Measurements from ENCODE around the gene SARNP. TPM values are rescaled to one million over a fixed set of nuclear protein-coding genes. Genes with fewer than 3 reads are reported as not detected.
A peak's percentile ranks its signal among the peaks of the same experiment; 100 is the strongest.

Gene SARNP
- total and polyA plus RNA-seq, 7 donors: 38.3 to 98.0 (median 52.6) TPM

DNA sequence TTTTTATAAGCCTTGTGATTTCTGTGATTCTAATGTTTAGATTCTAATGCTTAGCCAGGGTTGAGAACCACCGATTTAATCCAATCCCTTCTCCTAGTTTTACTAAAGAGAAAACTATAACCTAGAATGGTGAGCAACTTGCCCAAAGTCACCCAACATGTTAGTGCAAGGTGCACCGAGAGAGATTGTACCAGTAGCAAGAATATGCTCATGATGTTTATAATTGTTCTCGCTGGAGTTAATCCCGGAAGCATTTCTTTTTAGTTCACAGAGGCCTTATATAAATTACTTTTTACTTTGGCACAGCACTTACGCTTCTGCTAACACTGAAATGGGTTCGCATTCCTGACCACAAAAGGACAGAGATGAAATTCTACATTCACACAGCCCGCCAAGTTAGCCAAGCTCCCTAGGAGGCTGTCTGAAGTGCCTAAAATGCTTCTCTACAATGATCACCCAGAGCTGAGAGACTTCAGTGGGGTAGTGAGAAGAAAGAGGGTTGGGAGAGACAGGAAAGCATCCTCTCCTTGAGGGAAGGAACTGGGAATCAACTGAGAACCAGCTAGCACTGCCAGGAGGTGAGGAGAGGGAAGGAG, 102.3 kb downstream of the SARNP start:
- H3K4me3 ChIP-seq: peak overlapping the region; percentile 69
- no peaks in the 10 kb centered on the region for H3K27me3 ChIP-seq (ENCODE audit: insufficient read depth in 3 of 3, low read length in 2 of 3)
- DNase-seq: peak in 1 of 2 donors; percentile 2
- no peak for ATAC-seq
- TF ChIP-seq, protein P1, sequence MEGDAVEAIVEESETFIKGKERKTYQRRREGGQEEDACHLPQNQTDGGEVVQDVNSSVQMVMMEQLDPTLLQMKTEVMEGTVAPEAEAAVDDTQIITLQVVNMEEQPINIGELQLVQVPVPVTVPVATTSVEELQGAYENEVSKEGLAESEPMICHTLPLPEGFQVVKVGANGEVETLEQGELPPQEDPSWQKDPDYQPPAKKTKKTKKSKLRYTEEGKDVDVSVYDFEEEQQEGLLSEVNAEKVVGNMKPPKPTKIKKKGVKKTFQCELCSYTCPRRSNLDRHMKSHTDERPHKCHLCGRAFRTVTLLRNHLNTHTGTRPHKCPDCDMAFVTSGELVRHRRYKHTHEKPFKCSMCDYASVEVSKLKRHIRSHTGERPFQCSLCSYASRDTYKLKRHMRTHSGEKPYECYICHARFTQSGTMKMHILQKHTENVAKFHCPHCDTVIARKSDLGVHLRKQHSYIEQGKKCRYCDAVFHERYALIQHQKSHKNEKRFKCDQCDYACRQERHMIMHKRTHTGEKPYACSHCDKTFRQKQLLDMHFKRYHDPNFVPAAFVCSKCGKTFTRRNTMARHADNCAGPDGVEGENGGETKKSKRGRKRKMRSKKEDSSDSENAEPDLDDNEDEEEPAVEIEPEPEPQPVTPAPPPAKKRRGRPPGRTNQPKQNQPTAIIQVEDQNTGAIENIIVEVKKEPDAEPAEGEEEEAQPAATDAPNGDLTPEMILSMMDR (IDR thresholded peaks at IDR 0.05): no peak
- intact Hi-C loops (cut with DNase I): loop anchor here in 1 of 2 donors (5.0 kb wide), 1 partner anchor 33 kb away; a partner anchor contains a TSS
- no peaks in the 10 kb centered on the region for H3K36me3 ChIP-seq (ENCODE audit: insufficient read depth in 1 of 2, low read depth in 1 of 2)
- H3K4me1 ChIP-seq: peaks cover 79% of the 10 kb centered on the region
- no peaks in the 10 kb centered on the region for H3K9me3 ChIP-seq
- peak overlapping the region; percentile 92 for H3K27ac ChIP-seq
- WGBS, 3 donors: 27 to 47% (median 30%) methylated on average over 7 of the region's 7 CpGs

DNA sequence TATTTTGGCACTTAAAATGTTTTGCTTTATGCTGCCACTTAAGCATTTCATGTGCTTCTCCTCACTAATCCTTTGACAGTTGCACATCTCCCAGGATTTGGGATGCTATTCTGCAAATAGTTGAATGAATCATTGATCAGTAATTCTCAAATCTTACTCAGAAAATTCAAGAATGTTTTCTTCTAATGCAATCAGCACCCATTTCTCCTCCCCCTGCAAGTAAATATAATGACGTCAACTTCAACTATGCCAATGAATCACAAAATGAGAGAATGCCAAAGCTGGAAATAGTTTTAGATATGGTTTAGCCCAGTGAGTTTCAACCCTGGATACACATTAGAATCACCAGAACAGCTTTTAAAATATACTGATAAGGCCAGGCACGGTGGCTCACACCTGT, 103.8 kb downstream of the SARNP start:
- H3K27ac ChIP-seq: peak overlapping the region; percentile 92
- H3K27me3 ChIP-seq (ENCODE audit: insufficient read depth in 3 of 3, low read length in 2 of 3): no peaks in the 10 kb centered on the region
- peak in 1 of 2 donors; percentile 22 for DNase-seq
- TF ChIP-seq, protein P1 (IDR thresholded peaks at IDR 0.05): no peak
- no peaks in the 10 kb centered on the region for H3K36me3 ChIP-seq (ENCODE audit: insufficient read depth in 1 of 2, low read depth in 1 of 2)
- WGBS, 3 donors: 35 to 61% (median 50%) methylated on average over 2 of the region's 2 CpGs
- intact Hi-C loops (cut with DNase I): no loop called here
- ATAC-seq: no peak
- H3K4me3 ChIP-seq: no peak overlapping the region
- peaks cover 72% of the 10 kb centered on the region for H3K4me1 ChIP-seq
- no peaks in the 10 kb centered on the region for H3K9me3 ChIP-seq

DNA sequence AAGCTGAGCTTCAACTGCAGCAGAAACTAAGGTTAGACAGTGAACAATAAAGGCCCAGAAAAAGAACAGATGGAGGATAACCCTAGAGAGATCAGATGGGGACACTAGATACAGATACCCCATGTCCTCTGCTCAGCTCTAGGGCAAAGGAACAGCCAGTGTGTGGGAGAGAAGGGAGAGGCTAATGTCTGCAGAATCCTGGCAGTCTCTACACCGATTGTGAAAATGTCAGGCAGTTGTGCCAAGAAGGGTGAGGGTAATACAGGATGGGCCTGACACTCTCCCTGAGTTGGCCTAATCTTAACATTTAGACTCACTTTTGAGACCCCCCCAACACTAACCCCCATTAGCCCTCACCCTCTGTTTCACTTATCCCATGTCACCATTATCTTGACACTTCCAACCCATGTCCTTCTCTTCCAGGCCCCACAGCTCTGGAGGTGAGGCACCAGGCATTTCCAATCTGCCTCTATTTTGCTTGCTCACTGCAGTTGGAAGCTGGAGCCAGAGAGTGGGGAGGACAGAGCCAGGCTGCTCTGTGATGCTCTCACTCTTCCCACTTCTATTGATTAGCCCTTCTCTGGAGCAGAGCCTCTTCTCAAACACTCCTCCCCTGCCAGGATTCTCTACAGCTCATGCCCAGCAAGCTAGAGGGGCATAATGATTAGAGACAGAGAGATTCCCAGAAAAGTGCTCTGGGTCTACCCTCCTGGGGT, 104.7 kb downstream of the SARNP start:
- no peaks in the 10 kb centered on the region for H3K27me3 ChIP-seq (ENCODE audit: insufficient read depth in 3 of 3, low read length in 2 of 3)
- peaks cover 67% of the 10 kb centered on the region for H3K4me1 ChIP-seq
- DNase-seq (peak; percentile 13 to 43), ATAC-seq (peak in 3 of 4 donors; percentile 7 to 18 (median 10))
- H3K27ac ChIP-seq: peak overlapping the region; percentile 92
- peak overlapping the region; percentile 85 for H3K4me3 ChIP-seq
- H3K36me3 ChIP-seq (ENCODE audit: insufficient read depth in 1 of 2, low read depth in 1 of 2): no peaks in the 10 kb centered on the region
- TF ChIP-seq, protein P1 (IDR thresholded peaks at IDR 0.05): no peak
- no peaks in the 10 kb centered on the region for H3K9me3 ChIP-seq
- intact Hi-C loops (cut with DNase I): no loop called here
- WGBS, 3 donors: 13 to 25% (median 15%) methylated on average over 1 of the region's 1 CpG

DNA sequence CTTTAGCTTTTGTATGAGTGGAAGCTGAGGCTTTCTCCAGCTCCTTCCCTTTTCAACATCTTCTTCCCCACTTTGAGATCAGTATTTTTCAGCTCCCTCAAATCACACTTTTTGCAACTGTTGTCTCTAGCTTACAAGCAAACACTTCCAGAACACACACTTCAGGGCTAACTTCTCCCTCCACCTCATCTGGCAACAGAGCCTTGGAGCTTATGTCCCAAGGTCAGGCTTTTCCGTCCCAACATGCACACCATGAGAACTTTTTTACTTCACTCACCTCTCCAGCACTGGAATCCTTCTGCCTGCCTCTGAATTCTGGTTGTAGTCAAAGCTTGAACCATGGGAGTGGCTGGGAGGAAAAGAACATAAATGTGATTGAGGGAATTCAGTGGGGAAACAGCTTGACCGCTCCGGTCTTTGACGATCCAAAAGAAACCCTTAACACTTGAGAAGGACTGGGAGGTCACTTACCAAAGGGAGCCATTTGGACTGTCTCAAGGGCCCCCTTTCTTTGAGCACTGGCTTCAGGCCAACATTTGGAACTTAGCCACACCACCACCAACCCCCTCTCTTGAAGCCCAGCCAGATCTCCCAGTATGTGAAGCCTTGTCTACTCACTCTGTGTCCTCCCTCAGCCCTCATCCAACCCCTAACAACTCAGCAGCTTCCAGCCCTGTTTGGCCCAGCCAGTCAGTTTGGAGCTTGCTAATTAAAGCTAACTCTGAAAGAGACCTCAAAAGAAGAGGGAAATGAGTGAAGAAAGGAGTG, 105.6 kb downstream of the SARNP start:
- peak overlapping the region; percentile 85 for H3K4me3 ChIP-seq
- no peaks in the 10 kb centered on the region for H3K36me3 ChIP-seq (ENCODE audit: insufficient read depth in 1 of 2, low read depth in 1 of 2)
- H3K4me1 ChIP-seq: peaks cover 58% of the 10 kb centered on the region
- intact Hi-C loops (cut with DNase I): no loop called here
- H3K27ac ChIP-seq: peak overlapping the region; percentile 92
- TF ChIP-seq, protein P1 (IDR thresholded peaks at IDR 0.05): no peak
- no peaks in the 10 kb centered on the region for H3K9me3 ChIP-seq
- no peaks in the 10 kb centered on the region for H3K27me3 ChIP-seq (ENCODE audit: insufficient read depth in 3 of 3, low read length in 2 of 3)
- ATAC-seq (peak in 1 of 4 donors; percentile 14), DNase-seq (peak; percentile 24 to 61)
- 19 to 36% (median 23%) methylated on average over 4 of the region's 4 CpGs for WGBS, 3 donors

Data from psoas muscle (tissue), 8 donors.